ENCODE measurements around the gene PRLR.
A peak's percentile ranks its signal among the peaks of the same experiment; 100 is the strongest.

Gene PRLR

GRCh38 chr5:35230038-35230611 is at the start of gene PRLR:
TSS of gene PRLR (minus strand) at chr5:35230487. CDS start at chr5:35089620, 140,867 bp downstream.
- peak; percentile 64 for ATAC-seq
- no peak for TF ChIP-seq POU6F1 (CRISPR knock-in tag; IDR thresholded peaks at IDR 0.05; ENCODE audit: borderline replicate concordance, low read depth)
- no peak for TF ChIP-seq GLIS3 (CRISPR knock-in tag; IDR thresholded peaks at IDR 0.05)
- no peak for TF ChIP-seq ARNTL (CRISPR knock-in tag; IDR thresholded peaks at IDR 0.05; ENCODE audit: borderline replicate concordance, low read depth)
- no peak for TF ChIP-seq SNAI2 (CRISPR knock-in tag; IDR thresholded peaks at IDR 0.05)
- TF ChIP-seq TCF4 (CRISPR knock-in tag; IDR thresholded peaks at IDR 0.05; ENCODE audit: borderline replicate concordance), result no peak
- no peak for TF ChIP-seq TSHZ2 (CRISPR knock-in tag; IDR thresholded peaks at IDR 0.05)
- TF ChIP-seq ZNF8 (CRISPR knock-in tag; IDR thresholded peaks at IDR 0.05), result no peak
- no peak for TF ChIP-seq ZFP30 (CRISPR knock-in tag; IDR thresholded peaks at IDR 0.05)
- TF ChIP-seq ISL1 (CRISPR knock-in tag; IDR thresholded peaks at IDR 0.05), result no peak

- no peak for TF ChIP-seq ZNF8 (CRISPR knock-in tag; IDR thresholded peaks at IDR 0.05)
- no peak for TF ChIP-seq ZFP3 (CRISPR knock-in tag; IDR thresholded peaks at IDR 0.05)
- TF ChIP-seq OSR1 (CRISPR knock-in tag; IDR thresholded peaks at IDR 0.05), result no peak
- TF ChIP-seq CREB5 (CRISPR knock-in tag; IDR thresholded peaks at IDR 0.05; ENCODE audit: low read depth), result no peak
- no peak for TF ChIP-seq ZC3H10 (CRISPR knock-in tag; IDR thresholded peaks at IDR 0.05)
- TF ChIP-seq BACH2 (CRISPR knock-in tag; IDR thresholded peaks at IDR 0.05; ENCODE audit: borderline replicate concordance), result no peak
- TF ChIP-seq CSDC2 (CRISPR knock-in tag; IDR thresholded peaks at IDR 0.05), result no peak
- no peak for ATAC-seq
These were observed 44.7 kb upstream of the PRLR start for GRCh38 chr5:35274839-35275509.

GRCh38 chr5:35269006-35269405 is 38.7 kb upstream of the PRLR start:
- no peak for TF ChIP-seq POU6F1 (CRISPR knock-in tag; IDR thresholded peaks at IDR 0.05; ENCODE audit: borderline replicate concordance, low read depth)
- TF ChIP-seq CSRNP3 (CRISPR knock-in tag; IDR thresholded peaks at IDR 0.05), result no peak
- no peak for TF ChIP-seq CREB5 (CRISPR knock-in tag; IDR thresholded peaks at IDR 0.05; ENCODE audit: low read depth)
- TF ChIP-seq ISL1 (CRISPR knock-in tag; IDR thresholded peaks at IDR 0.05), result no peak
- TF ChIP-seq TSHZ2 (CRISPR knock-in tag; IDR thresholded peaks at IDR 0.05), result no peak
- no peak for TF ChIP-seq PPARA (CRISPR knock-in tag; IDR thresholded peaks at IDR 0.05; ENCODE audit: borderline replicate concordance)
- no peak for TF ChIP-seq GLIS3 (CRISPR knock-in tag; IDR thresholded peaks at IDR 0.05)
- no peak for TF ChIP-seq ZC3H10 (CRISPR knock-in tag; IDR thresholded peaks at IDR 0.05)
- no peak for TF ChIP-seq ESRRG (CRISPR knock-in tag; IDR thresholded peaks at IDR 0.05)
- no peak for TF ChIP-seq CSDC2 (CRISPR knock-in tag; IDR thresholded peaks at IDR 0.05)
- no peak for TF ChIP-seq TCF4 (CRISPR knock-in tag; IDR thresholded peaks at IDR 0.05; ENCODE audit: borderline replicate concordance)
- no peak for TF ChIP-seq ARNTL (CRISPR knock-in tag; IDR thresholded peaks at IDR 0.05; ENCODE audit: borderline replicate concordance, low read depth)
- no peak for TF ChIP-seq ZFP30 (CRISPR knock-in tag; IDR thresholded peaks at IDR 0.05)
- TF ChIP-seq ZNF8 (CRISPR knock-in tag; IDR thresholded peaks at IDR 0.05), result no peak
- no peak for TF ChIP-seq SNAI2 (CRISPR knock-in tag; IDR thresholded peaks at IDR 0.05)
- no peak for TF ChIP-seq OSR1 (CRISPR knock-in tag; IDR thresholded peaks at IDR 0.05)
- no peak for TF ChIP-seq PATZ1 (CRISPR knock-in tag; IDR thresholded peaks at IDR 0.05; ENCODE audit: borderline replicate concordance)
- no peak for ATAC-seq

Measured in SK-N-SH treated with all-trans-retinoic acid at 6 μM for 48 hours (cell line).